Cortex of kidney (tissue), 1 donor: ENCODE measurements around the gene PLSCR3.

Experiments used
- DNase-seq: peaks from one replicate; lab custom pipeline; 2025; lab: John Stamatoyannopoulos, UW

Gene PLSCR3

DNA sequence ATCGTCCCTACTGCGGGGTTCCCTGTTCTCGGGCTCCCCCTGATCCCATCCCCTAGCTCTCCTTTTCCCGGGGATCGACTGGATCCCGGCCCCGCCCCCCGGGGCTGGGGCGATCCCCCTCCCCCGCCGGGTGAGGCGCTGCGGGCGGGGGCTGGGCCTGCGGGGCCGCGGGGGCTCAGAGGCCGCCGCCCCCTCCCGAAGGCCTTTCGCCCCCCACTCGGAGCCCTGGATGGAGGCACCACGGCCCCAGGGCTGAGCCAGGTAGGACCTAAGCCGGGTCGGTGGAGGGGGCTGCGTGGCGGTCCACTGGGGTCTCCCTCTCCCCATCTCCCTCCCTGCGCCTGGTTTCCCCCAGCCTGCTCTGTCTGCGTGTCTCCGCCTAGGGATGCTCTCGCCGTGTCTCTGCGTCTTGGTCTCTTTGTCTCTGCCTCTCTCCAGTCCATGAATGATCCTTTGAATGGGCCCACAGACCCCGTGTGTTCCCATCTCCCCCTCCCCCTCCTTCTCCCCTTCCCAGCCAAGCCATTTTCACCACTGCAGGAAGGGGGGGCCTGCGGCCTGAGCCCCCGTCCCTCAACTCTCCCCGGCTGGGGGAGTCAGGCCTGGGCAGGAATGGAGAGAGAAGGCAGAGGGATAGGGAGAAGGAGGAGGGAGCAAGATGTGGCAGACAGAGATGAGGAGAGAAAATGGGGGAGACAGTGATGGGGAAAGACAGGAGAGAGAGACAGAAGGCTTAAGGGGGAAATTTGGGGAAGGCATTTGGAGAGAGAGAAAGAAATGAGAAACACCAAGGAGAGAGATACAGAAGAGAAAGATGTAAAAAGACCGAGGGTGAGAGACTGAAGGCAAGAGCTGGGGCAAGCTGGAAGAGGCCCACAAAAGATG, 11.3 kb upstream of the PLSCR3 start:
- no peak for DNase-seq

GRCh38 chr17:7404737-7405349, 10.5 kb upstream of the PLSCR3 start:
- no peak for DNase-seq

DNA sequence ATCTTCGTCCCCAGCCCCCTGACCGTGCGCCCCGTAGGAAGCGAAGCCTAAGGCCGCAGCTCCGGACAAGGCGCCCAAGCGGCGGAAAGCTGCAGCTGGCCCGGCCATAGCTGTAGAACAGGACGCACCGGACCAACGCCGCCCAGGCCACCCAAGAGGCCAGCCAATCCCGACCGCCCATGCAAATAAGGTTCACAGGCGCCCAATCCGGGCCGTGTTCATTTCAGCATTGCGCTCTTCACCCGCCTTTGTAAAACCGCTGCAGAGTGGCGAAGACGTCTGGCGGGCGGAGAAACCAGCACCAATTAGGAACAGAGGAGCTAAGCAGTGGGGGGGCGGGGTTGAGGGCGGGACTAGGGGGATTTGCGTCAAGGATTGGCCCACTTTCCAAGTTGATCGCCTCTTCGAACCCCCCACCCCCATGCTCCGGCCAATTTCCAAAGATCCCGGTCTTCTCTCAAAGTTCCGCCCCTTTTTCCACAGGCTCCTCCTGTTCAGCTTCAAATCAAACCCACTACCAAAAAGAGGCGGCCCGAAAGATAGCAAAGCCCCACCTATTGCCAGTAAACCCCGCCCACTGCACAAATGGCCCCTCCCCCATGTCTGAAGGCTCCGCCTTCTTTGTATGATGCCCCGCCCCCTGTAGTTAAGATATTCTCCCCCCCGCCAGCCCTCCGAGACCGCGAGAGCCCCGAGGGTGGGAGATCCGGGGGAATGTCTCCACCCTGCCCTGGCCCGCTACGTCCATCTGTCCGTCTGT, 9.8 kb upstream of the PLSCR3 start, which contains the start of gene TMEM256:
TMEM256 (minus strand) TSS at position 121 of the 760 bp plus-strand sequence; CDS start at position 108, 13 bp downstream.
- DNase-seq = no peak

GRCh38 chr17:7403727-7403976, 9.3 kb upstream of the PLSCR3 start:
- no peak for DNase-seq

DNA sequence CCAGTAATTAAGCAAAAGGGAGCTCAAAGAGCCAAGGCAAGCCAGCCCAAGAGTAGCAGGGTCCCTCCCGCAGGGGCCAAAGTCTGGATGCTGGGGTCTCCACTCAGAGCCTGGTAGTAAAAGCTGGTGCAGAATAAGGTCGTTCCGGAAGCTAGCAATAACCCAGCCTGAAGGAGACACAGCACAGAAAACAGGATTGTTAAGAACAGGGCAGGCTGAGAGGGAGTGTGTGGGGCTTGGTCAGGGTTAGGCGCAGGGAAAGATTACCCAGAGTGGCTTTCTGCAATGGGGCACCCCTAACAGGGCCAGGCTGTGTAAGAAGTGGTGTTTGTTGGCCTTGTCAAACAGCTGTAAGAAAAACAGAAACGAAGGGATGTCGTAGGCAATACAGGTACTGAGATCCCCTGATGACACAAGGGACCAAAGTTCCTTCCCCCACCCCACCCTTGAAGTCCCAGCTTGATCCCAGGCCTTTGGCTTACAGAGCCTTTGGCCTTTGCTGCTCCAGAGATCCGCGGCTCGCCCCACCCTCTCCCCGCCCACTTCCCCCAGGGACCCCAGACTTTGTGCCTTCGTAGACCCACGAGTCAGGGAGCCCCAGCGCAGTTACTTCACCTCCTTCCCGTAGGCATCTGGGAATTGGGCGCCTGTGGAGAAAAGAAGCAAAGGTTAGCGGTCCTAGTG, 8.9 kb upstream of the PLSCR3 start:
- DNase-seq = no peak

GRCh38 chr17:7398612-7399011, 4.3 kb upstream of the PLSCR3 start:
- DNase-seq = no peak

GRCh38 chr17:7396147-7396546, 1.8 kb upstream of the PLSCR3 start:
- no peak for DNase-seq

GRCh38 chr17:7393613-7394451, 493 bp downstream of the PLSCR3 start:
- no peak for DNase-seq

DNA sequence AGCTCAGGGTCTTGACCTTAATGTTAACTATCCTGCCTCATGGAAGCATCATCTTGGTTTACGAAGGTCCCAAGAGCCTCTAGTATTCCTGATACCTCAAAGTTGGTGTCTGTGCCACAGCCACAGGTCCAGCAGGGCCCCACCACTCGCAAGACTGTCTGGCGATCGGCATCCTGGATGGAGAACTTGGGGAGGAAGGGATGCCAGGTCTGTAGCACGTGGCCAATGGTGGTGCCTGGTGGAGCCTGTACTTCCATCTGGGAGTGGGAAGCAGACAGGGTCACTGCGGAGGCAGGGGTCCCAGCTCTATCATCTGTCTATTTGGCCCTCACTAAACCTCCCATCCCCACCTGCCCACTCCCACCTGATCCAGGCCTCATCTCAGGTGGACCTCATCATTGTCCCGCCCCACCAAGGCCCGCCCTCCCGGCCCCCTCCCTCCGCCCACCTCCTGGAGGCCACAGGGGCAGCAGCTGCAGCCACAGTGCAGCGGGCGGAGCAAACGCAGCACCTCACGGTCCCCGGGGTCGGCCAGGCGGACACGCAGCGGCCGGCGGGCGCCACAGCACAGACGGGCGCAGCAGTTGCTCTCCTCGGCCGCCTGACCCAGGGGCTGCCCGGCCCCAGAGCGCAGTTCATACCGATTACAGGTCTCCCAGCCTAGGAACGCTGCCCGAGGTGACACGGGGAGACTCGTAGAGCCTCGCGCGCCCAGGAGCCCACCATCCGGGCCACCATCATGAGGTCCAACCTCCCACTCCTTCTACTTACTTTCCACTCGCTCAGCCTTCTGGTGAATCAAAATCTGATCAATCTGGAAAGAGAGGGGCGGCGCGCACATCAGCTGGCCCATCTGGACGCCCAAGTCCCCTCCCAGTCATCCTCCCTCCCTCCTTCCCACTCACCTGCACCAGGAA, 1.4 kb downstream of the PLSCR3 start:
- DNase-seq = no peak

DNA sequence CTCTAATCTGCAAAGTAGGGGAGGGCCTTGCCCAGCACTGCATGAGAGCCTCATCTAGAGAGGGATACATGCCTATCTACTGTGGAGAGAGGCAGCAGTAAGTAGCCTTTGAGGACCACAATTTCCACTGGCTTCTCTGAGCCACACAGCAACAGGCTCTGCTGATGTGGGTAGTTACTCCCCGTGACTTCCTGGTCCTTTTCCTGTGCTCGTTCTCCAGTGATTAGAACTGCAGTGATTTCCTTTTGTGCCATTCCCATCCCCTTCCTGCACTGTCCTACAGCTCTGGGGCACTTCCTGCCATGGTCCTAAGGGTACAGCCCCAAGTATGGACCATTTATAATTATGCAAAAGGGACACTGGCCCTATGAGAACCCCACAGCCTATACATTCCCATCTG, 3.0 kb downstream of the PLSCR3 start:
- no peak for DNase-seq

- no peak for DNase-seq
These were observed 4.1 kb downstream of the PLSCR3 start for GRCh38 chr17:7389924-7390910.

DNA sequence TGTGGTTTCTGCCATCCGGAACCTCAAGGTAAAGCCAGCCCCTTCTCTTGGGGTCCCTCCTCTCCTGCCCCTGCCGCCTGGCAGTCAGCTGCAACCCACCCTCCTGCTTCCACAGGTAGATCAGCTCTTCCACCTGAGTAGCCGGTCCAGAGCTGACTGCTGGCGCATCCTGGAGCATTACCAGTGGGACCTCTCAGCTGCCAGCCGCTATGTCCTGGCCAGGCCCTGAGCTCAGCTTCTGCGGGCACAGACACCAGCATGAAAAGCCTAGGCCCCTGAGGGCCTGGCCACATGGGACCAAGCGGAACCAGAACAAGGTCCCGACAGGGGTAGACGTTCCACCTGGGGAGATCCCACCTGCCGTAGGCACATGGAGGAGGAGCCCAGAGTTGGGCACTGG, 5.5 kb downstream of the PLSCR3 start:
- no peak for DNase-seq

GRCh38 chr17:7384489-7385081, 9.7 kb downstream of the PLSCR3 start:
- DNase-seq = no peak

GRCh38 chr17:7383742-7384488, 10.4 kb downstream of the PLSCR3 start:
- DNase-seq = no peak

DNA sequence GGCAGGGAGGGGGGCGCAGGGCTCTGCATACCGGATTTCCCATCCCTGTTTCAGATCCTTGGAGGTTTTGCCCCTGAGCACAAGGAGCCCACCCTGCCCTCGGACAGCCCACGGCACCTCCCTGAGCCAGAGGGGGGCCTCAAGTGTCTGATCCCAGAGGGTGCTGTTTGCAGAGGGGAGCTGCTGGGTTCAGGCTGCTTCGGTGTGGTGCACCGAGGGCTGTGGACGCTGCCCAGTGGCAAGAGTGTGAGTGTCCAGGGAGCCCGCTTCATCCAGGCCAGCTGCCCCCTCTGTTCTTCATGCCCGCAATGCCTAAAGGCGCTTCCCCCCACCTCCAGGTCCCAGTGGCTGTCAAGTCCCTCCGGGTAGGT, 11.0 kb downstream of the PLSCR3 start:
- no peak for DNase-seq

- DNase-seq = no peak
These were observed 11.4 kb downstream of the PLSCR3 start for GRCh38 chr17:7382901-7383300.

- no peak for DNase-seq
These were observed 13.3 kb downstream of the PLSCR3 start, which contains the start of gene TNK1 for GRCh38 chr17:7380855-7381683. TSS of gene TNK1 (plus strand) at chr17:7381089. CDS start at chr17:7382927, 1,838 bp downstream.
